HL-60 (cell line): Measurements from ENCODE around the gene ANO8.

ENCODE experiments used
- GABPA ChIP-seq: IDR thresholded peaks from 2 replicates; pipeline ENCODE4 v1.6.1; 2012; ENCODE audit warnings: low read depth
- POLR2AphosphoS5 ChIP-seq: IDR thresholded peaks from 2 replicates; pipeline ENCODE4 v1.6.1; 2012; ENCODE audit warnings: low read depth
- TF ChIP-seq, protein P1 (sequence below): IDR thresholded peaks from one replicate; pipeline ENCODE4 v1.5.1; 2011; ENCODE audit warnings: low read length, control low read depth, inconsistent platforms; ENCODE audit not compliant: insufficient read depth
- TF ChIP-seq, protein P2 (sequence below): IDR thresholded peaks from 2 replicates; pipeline ENCODE4 v1.6.1; 2012; ENCODE audit warnings: low read depth; ENCODE audit not compliant: insufficient replicate concordance

- TF ChIP-seq, protein P1, sequence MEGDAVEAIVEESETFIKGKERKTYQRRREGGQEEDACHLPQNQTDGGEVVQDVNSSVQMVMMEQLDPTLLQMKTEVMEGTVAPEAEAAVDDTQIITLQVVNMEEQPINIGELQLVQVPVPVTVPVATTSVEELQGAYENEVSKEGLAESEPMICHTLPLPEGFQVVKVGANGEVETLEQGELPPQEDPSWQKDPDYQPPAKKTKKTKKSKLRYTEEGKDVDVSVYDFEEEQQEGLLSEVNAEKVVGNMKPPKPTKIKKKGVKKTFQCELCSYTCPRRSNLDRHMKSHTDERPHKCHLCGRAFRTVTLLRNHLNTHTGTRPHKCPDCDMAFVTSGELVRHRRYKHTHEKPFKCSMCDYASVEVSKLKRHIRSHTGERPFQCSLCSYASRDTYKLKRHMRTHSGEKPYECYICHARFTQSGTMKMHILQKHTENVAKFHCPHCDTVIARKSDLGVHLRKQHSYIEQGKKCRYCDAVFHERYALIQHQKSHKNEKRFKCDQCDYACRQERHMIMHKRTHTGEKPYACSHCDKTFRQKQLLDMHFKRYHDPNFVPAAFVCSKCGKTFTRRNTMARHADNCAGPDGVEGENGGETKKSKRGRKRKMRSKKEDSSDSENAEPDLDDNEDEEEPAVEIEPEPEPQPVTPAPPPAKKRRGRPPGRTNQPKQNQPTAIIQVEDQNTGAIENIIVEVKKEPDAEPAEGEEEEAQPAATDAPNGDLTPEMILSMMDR, result no peak
- no peak for TF ChIP-seq POLR2AphosphoS5
- TF ChIP-seq, protein P2, sequence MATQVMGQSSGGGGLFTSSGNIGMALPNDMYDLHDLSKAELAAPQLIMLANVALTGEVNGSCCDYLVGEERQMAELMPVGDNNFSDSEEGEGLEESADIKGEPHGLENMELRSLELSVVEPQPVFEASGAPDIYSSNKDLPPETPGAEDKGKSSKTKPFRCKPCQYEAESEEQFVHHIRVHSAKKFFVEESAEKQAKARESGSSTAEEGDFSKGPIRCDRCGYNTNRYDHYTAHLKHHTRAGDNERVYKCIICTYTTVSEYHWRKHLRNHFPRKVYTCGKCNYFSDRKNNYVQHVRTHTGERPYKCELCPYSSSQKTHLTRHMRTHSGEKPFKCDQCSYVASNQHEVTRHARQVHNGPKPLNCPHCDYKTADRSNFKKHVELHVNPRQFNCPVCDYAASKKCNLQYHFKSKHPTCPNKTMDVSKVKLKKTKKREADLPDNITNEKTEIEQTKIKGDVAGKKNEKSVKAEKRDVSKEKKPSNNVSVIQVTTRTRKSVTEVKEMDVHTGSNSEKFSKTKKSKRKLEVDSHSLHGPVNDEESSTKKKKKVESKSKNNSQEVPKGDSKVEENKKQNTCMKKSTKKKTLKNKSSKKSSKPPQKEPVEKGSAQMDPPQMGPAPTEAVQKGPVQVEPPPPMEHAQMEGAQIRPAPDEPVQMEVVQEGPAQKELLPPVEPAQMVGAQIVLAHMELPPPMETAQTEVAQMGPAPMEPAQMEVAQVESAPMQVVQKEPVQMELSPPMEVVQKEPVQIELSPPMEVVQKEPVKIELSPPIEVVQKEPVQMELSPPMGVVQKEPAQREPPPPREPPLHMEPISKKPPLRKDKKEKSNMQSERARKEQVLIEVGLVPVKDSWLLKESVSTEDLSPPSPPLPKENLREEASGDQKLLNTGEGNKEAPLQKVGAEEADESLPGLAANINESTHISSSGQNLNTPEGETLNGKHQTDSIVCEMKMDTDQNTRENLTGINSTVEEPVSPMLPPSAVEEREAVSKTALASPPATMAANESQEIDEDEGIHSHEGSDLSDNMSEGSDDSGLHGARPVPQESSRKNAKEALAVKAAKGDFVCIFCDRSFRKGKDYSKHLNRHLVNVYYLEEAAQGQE, result no peak
- TF ChIP-seq GABPA, result no peak
These were observed 6.8 kb downstream of the ANO8 start for GRCh38 chr19:17327654-17328516.
